ENCODE results near the gene XPO6.

GRCh38 chr16:28082624-28083023 is 129.1 kb downstream of the XPO6 start:
- TF ChIP-seq ZNF384 (IDR thresholded peaks at IDR 0.05), result no peak
- TF ChIP-seq SP1 (IDR thresholded peaks at IDR 0.05), result no peak
- TF ChIP-seq ARNT (IDR thresholded peaks at IDR 0.05), result no peak
- TF ChIP-seq HDGF (IDR thresholded peaks at IDR 0.05; ENCODE audit: borderline replicate concordance), result no peak
- TF ChIP-seq FOXM1 (IDR thresholded peaks at IDR 0.05; ENCODE audit: borderline replicate concordance), result no peak
- TF ChIP-seq NFRKB (IDR thresholded peaks at IDR 0.05), result no peak
- no peak for TF ChIP-seq LEF1 (IDR thresholded peaks at IDR 0.05; ENCODE audit: borderline replicate concordance)

All from HEK293T (cell line).